ENCODE data around the gene PLEKHF1.
A peak's percentile ranks its signal among the peaks of the same experiment; 100 is the strongest.

Gene PLEKHF1

DNA sequence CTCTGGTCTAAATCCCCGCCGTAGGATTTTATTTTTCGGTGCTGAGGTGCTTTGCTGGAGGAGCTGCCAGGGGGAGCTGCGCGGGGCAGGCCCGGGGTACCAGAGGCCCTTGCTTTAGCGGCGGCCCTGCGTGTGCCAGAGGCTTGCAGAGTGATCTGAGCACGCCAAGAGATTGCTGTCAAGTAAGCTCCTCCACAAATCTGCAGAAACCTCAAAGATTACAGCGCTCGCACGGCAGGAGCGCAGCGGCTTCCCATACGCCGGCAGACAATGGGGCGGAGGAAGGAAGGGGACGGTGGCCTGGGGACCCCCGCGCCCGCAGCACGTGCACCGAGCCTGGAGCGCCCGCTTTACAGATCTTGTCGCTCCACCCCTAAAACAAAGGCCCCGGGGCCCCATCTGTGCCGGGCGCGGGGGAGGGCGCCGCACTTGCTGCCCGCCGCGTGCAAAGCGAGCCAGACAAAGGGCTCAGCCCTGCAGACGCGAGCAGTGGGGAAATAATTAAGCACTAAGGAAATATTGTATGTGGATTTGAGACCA, 58.9 kb downstream of the PLEKHF1 start:
- peak overlapping the region; percentile 21; the same call in 1 of the 2 replicates for H3K9ac ChIP-seq (ENCODE audit: low read depth, low read length)
- peak; percentile 60 for DNase-seq
- H3K9me3 ChIP-seq (ENCODE audit: insufficient read depth, low read length, severe bottlenecking), result no peaks in the 10 kb centered on the region
- H3K4me2 ChIP-seq (ENCODE audit: insufficient read depth, low read length), result peak overlapping the region; percentile 28; the same call in 1 of the 2 replicates
- no peak overlapping the region for H3K27ac ChIP-seq (ENCODE audit: low read length)
- peaks cover 16% of the 10 kb centered on the region for H3K4me1 ChIP-seq (ENCODE audit: insufficient read depth, low read length)
- no peak overlapping the region for H3K4me3 ChIP-seq (ENCODE audit: low read depth in 1 of 2, low read length in 2 of 2)
- no peaks in the 10 kb centered on the region for H3K36me3 ChIP-seq (ENCODE audit: insufficient read depth, low read length)
- peaks cover 23% of the 10 kb centered on the region for H3K27me3 ChIP-seq (ENCODE audit: insufficient read depth, low read length, poor library complexity)
- TF ChIP-seq, protein P1, sequence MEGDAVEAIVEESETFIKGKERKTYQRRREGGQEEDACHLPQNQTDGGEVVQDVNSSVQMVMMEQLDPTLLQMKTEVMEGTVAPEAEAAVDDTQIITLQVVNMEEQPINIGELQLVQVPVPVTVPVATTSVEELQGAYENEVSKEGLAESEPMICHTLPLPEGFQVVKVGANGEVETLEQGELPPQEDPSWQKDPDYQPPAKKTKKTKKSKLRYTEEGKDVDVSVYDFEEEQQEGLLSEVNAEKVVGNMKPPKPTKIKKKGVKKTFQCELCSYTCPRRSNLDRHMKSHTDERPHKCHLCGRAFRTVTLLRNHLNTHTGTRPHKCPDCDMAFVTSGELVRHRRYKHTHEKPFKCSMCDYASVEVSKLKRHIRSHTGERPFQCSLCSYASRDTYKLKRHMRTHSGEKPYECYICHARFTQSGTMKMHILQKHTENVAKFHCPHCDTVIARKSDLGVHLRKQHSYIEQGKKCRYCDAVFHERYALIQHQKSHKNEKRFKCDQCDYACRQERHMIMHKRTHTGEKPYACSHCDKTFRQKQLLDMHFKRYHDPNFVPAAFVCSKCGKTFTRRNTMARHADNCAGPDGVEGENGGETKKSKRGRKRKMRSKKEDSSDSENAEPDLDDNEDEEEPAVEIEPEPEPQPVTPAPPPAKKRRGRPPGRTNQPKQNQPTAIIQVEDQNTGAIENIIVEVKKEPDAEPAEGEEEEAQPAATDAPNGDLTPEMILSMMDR (IDR thresholded peaks at IDR 0.05; ENCODE audit: borderline replicate concordance, extremely low read depth, low read length, poor library complexity, severe bottlenecking), result no peak
- no peak for TF ChIP-seq EZH2 (IDR thresholded peaks at IDR 0.05; ENCODE audit: borderline replicate concordance, low read depth, low read length, severe bottlenecking)
- H4K20me1 ChIP-seq (ENCODE audit: insufficient read depth, low read length), result no peaks in the 10 kb centered on the region
- ATAC-seq (ENCODE audit: insufficient read depth, low read depth), result peak; percentile 87
- H2AFZ ChIP-seq (ENCODE audit: low read depth, low read length), result peak overlapping the region; percentile 55
- no peaks in the 10 kb centered on the region for H3K79me2 ChIP-seq (ENCODE audit: insufficient read depth, low read length)

DNA sequence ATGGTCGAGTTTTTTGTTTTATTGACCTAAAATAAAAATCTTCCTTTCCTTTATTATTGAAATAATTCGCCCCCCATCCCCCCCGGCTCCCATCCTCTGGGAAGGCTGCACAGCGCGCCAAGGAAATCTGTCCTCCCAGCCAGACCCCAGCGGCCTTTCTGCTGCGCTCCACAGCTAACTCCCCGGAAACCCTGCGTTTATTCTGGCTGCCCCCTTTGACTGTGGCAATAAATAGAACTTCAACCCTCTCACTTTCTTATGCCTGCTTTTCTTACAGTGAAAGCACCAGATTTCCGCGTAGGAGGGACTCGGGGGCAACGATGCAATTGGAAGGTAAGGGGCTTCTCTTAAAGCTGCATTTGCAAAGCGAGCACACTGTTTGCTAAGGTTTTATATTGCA, 59.5 kb downstream of the PLEKHF1 start:
- ATAC-seq (ENCODE audit: insufficient read depth, low read depth), result no peak
- no peak for DNase-seq
- H3K27me3 ChIP-seq (ENCODE audit: insufficient read depth, low read length, poor library complexity), result peaks cover 23% of the 10 kb centered on the region
- no peak overlapping the region for H3K27ac ChIP-seq (ENCODE audit: low read length)
- H3K9ac ChIP-seq (ENCODE audit: low read depth, low read length), result no peak overlapping the region
- no peaks in the 10 kb centered on the region for H3K79me2 ChIP-seq (ENCODE audit: insufficient read depth, low read length)
- no peaks in the 10 kb centered on the region for H4K20me1 ChIP-seq (ENCODE audit: insufficient read depth, low read length)
- H3K4me2 ChIP-seq (ENCODE audit: insufficient read depth, low read length), result no peak overlapping the region
- peaks cover 16% of the 10 kb centered on the region for H3K4me1 ChIP-seq (ENCODE audit: insufficient read depth, low read length)
- no peak overlapping the region for H3K4me3 ChIP-seq (ENCODE audit: low read depth in 1 of 2, low read length in 2 of 2)
- no peaks in the 10 kb centered on the region for H3K9me3 ChIP-seq (ENCODE audit: insufficient read depth, low read length, severe bottlenecking)
- H2AFZ ChIP-seq (ENCODE audit: low read depth, low read length), result no peak overlapping the region
- H3K36me3 ChIP-seq (ENCODE audit: insufficient read depth, low read length), result no peaks in the 10 kb centered on the region
- TF ChIP-seq, protein P1 (IDR thresholded peaks at IDR 0.05; ENCODE audit: borderline replicate concordance, extremely low read depth, low read length, poor library complexity, severe bottlenecking), result no peak
- TF ChIP-seq EZH2 (IDR thresholded peaks at IDR 0.05; ENCODE audit: borderline replicate concordance, low read depth, low read length, severe bottlenecking), result no peak

All from DND-41 (cell line).